ENCODE measurements around the gene KLF6. TPM values are rescaled to one million over a fixed set of nuclear protein-coding genes. Genes with fewer than 3 reads are reported as not detected.
A peak's percentile ranks its signal among the peaks of the same experiment; 100 is the strongest.

Gene KLF6
- total RNA-seq, 1 donor from 2014 or later, result 144 TPM

DNA sequence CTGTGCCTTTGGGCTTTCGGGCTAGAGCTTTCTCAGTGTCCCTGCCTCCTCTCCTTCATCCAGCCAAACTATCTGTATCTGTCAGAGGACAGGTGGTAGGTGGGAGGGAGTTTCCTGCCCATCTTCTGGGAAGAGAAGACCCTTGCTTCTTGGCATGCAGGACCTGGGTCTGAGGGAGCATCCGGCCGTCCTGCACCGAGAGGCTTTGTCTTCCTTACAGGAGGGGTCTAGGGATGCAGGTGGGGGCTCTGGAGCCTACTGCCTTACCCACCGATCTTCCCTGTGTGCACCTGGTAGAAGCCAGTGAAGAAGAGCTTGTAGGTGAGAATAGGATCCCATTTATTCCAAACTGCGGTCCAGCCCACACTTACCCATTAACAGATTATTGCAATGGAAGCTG lies 5.8 kb upstream of the KLF6 start:
- Histone ChIP-seq H3K4me1 (peaks cover 0 to 4% of the 10 kb centered on the region in 2 donors), H3K4me3 (no peak overlapping the region), H3K27ac (no peak overlapping the region), H3K9me3 (peaks cover 0 to 11% of the 10 kb centered on the region in 2 donors), H3K36me3 (no peaks in the 10 kb centered on the region), H3K27me3 (no peaks in the 10 kb centered on the region)
- no peak for DNase-seq (ENCODE audit: low spot score in 2 of 2)
- TF ChIP-seq, protein P1, sequence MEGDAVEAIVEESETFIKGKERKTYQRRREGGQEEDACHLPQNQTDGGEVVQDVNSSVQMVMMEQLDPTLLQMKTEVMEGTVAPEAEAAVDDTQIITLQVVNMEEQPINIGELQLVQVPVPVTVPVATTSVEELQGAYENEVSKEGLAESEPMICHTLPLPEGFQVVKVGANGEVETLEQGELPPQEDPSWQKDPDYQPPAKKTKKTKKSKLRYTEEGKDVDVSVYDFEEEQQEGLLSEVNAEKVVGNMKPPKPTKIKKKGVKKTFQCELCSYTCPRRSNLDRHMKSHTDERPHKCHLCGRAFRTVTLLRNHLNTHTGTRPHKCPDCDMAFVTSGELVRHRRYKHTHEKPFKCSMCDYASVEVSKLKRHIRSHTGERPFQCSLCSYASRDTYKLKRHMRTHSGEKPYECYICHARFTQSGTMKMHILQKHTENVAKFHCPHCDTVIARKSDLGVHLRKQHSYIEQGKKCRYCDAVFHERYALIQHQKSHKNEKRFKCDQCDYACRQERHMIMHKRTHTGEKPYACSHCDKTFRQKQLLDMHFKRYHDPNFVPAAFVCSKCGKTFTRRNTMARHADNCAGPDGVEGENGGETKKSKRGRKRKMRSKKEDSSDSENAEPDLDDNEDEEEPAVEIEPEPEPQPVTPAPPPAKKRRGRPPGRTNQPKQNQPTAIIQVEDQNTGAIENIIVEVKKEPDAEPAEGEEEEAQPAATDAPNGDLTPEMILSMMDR (IDR thresholded peaks at IDR 0.05), result no peak
- intact Hi-C loops (cut with DNase I), result no loop called here

GRCh38 chr10:3790272-3790671 lies 5.3 kb upstream of the KLF6 start:
- DNase-seq (ENCODE audit: low spot score in 2 of 2), result no peak
- Histone ChIP-seq H3K4me1 (peaks cover 0 to 4% of the 10 kb centered on the region in 2 donors), H3K9me3 (peaks cover 0 to 11% of the 10 kb centered on the region in 2 donors), H3K27me3 (no peaks in the 10 kb centered on the region), H3K36me3 (no peaks in the 10 kb centered on the region), H3K4me3 (no peak overlapping the region), H3K27ac (no peak overlapping the region)
- TF ChIP-seq, protein P1 (IDR thresholded peaks at IDR 0.05), result no peak
- intact Hi-C loops (cut with DNase I), result no loop called here

GRCh38 chr10:3789621-3790020 lies 4.6 kb upstream of the KLF6 start:
- no peaks in the 10 kb centered on the region for H3K27me3 ChIP-seq
- peaks cover 0 to 11% of the 10 kb centered on the region in 2 donors for H3K9me3 ChIP-seq
- intact Hi-C loops (cut with DNase I), result loop anchor here (5.0 kb wide), 1 partner anchor 553 kb away; no protein-coding TSS in a partner anchor
- peaks cover 0 to 3% of the 10 kb centered on the region in 2 donors for H3K36me3 ChIP-seq
- H3K4me1 ChIP-seq, result peaks cover 0 to 4% of the 10 kb centered on the region in 2 donors
- DNase-seq (ENCODE audit: low spot score in 2 of 2), result no peak
- H3K4me3 ChIP-seq, result no peak overlapping the region
- no peak overlapping the region for H3K27ac ChIP-seq
- TF ChIP-seq, protein P1 (IDR thresholded peaks at IDR 0.05), result no peak

- intact Hi-C loops (cut with DNase I), result loop anchor here (5.0 kb wide), 1 partner anchor 554 kb away; no protein-coding TSS in a partner anchor
- DNase-seq (ENCODE audit: low spot score in 2 of 2), result no peak
- Histone ChIP-seq H3K27me3 (no peaks in the 10 kb centered on the region), H3K4me1 (peaks cover 0 to 4% of the 10 kb centered on the region in 2 donors), H3K4me3 (no peak overlapping the region), H3K9me3 (peaks cover 0 to 6% of the 10 kb centered on the region in 2 donors), H3K27ac (no peak overlapping the region), H3K36me3 (peaks cover 0 to 11% of the 10 kb centered on the region in 2 donors)
- TF ChIP-seq, protein P1 (IDR thresholded peaks at IDR 0.05), result no peak
These were observed 2.8 kb upstream of the KLF6 start for GRCh38 chr10:3787816-3788215.

- no peak for DNase-seq (ENCODE audit: low spot score in 2 of 2)
- Histone ChIP-seq H3K27ac (peak overlapping the region in 1 of 2 donors; percentile 100), H3K9me3 (peaks cover 0 to 6% of the 10 kb centered on the region in 2 donors), H3K36me3 (peaks cover under 1 to 19% of the 10 kb centered on the region in 2 donors), H3K4me1 (peaks cover 0 to 4% of the 10 kb centered on the region in 2 donors), H3K4me3 (no peak overlapping the region), H3K27me3 (no peaks in the 10 kb centered on the region)
- TF ChIP-seq, protein P1 (IDR thresholded peaks at IDR 0.05), result no peak
- intact Hi-C loops (cut with DNase I), result loop anchor here (5.0 kb wide), 1 partner anchor 555 kb away; no protein-coding TSS in a partner anchor
These were observed 2.0 kb upstream of the KLF6 start for GRCh38 chr10:3787016-3787400.

Measured in ascending aorta (tissue), 2 donors.